Mesenchymal stem cell (in vitro differentiated cells and primary cell): ENCODE measurements around the gene PON3.

Experiments
- DNase-seq: peaks from one replicate; pipeline ENCODE4 v3.0.0-alpha.2; 2013
- H2AFZ ChIP-seq: one replicate; pipeline ENCODE4 v1.6.1; 2013; ENCODE audit warnings: low read depth, mild to moderate bottlenecking, control low read depth, inconsistent platforms, low read length, moderate library complexity
- H2AK5ac ChIP-seq: 2 replicates; pipeline ENCODE4 v1.6.1; 2013; ENCODE audit warnings: low read length, moderate library complexity, mild to moderate bottlenecking, inconsistent platforms; ENCODE audit not compliant: severe bottlenecking
- H2BK120ac ChIP-seq: one replicate; pipeline ENCODE4 v1.6.1; 2013; ENCODE audit warnings: low read depth, mild to moderate bottlenecking, inconsistent platforms, low read length, moderate library complexity
- H2BK12ac ChIP-seq, 2 experiments: one replicate each; pipeline ENCODE4 v1.6.1; 2013; ENCODE audit warnings: inconsistent platforms in 2 of 2, low read length in 2 of 2, mild to moderate bottlenecking in 2 of 2, moderate library complexity in 2 of 2, control low read depth in 1 of 2
- H2BK15ac ChIP-seq: one replicate; pipeline ENCODE4 v1.6.1; 2013; ENCODE audit warnings: mild to moderate bottlenecking, low read depth, inconsistent platforms; ENCODE audit not compliant: poor library complexity, severe bottlenecking
- H2BK5ac ChIP-seq: 2 replicates; pipeline ENCODE4 v1.6.1; 2013; ENCODE audit warnings: low read depth, mild to moderate bottlenecking, low read length, control low read depth, inconsistent platforms; ENCODE audit not compliant: poor library complexity, severe bottlenecking
- H3K14ac ChIP-seq, 2 experiments: one replicate each; pipeline ENCODE4 v1.6.1; 2013; ENCODE audit warnings: inconsistent platforms in 2 of 2, low read length in 2 of 2, control low read depth in 1 of 2, mild to moderate bottlenecking in 1 of 2, moderate library complexity in 1 of 2
- H3K18ac ChIP-seq, 2 experiments: one replicate each; pipeline ENCODE4 v1.6.1; 2013; ENCODE audit warnings: inconsistent platforms in 2 of 2, low read length in 2 of 2, control low read depth in 1 of 2, low read depth in 1 of 2, mild to moderate bottlenecking in 1 of 2
- H3K23ac ChIP-seq, 2 experiments: one replicate each; pipeline ENCODE4 v1.6.1; 2013; ENCODE audit warnings: inconsistent platforms in 2 of 2, low read length in 2 of 2, mild to moderate bottlenecking in 2 of 2, moderate library complexity in 2 of 2, control low read depth in 1 of 2
- H3K27ac ChIP-seq: 2 replicates; pipeline ENCODE4 v1.5.1; 2013; ENCODE audit warnings: mild to moderate bottlenecking, moderate library complexity, low read length, control low read depth, inconsistent platforms; ENCODE audit not compliant: poor library complexity, severe bottlenecking
- H3K27me3 ChIP-seq, 2 experiments: 2 replicates each; pipeline versions ENCODE4 v1.6.1 to v1.7.0; 2013; ENCODE audit warnings: low read length in 2 of 2, mild to moderate bottlenecking in 2 of 2, moderate library complexity in 2 of 2, control low read depth in 1 of 2, inconsistent platforms in 1 of 2; ENCODE audit not compliant: control insufficient read depth in 1 of 2, insufficient read depth in 1 of 2
- H3K36me3 ChIP-seq, 2 experiments: 2 replicates each; pipeline versions ENCODE4 v1.6.1 to v1.7.0; 2013; ENCODE audit warnings: low read length in 2 of 2, control low read depth in 1 of 2, inconsistent platforms in 1 of 2, low read depth in 1 of 2, mild to moderate bottlenecking in 1 of 2; ENCODE audit not compliant: insufficient read depth in 2 of 2, control insufficient read depth in 1 of 2
- H3K4ac ChIP-seq, 2 experiments: one replicate each; pipeline ENCODE4 v1.6.1; 2013; ENCODE audit warnings: inconsistent platforms in 2 of 2, low read length in 2 of 2, mild to moderate bottlenecking in 2 of 2, moderate library complexity in 2 of 2, control low read depth in 1 of 2, low read depth in 1 of 2
- H3K4me1 ChIP-seq: 2 replicates; pipeline ENCODE4 v1.6.1; 2013; ENCODE audit warnings: low read depth, low read length, control low read depth; ENCODE audit not compliant: control insufficient read depth, insufficient read depth
- H3K4me2 ChIP-seq: 2 replicates; pipeline ENCODE4 v1.6.1; 2013; ENCODE audit warnings: low read length, mild to moderate bottlenecking, inconsistent platforms; ENCODE audit not compliant: poor library complexity, severe bottlenecking
- H3K4me3 ChIP-seq, 2 experiments: 2 replicates each; pipeline versions ENCODE4 v1.5.1 to v1.7.0; 2013; ENCODE audit warnings: low read length in 2 of 2, mild to moderate bottlenecking in 2 of 2, control low read depth in 1 of 2, low read depth in 1 of 2; ENCODE audit not compliant: insufficient read depth in 1 of 2
- H3K79me1 ChIP-seq: replicated peaks from 2 replicates; pipeline ENCODE4 v1.6.1; 2013; ENCODE audit warnings: mild to moderate bottlenecking, control low read depth, low read length, inconsistent platforms; ENCODE audit not compliant: poor library complexity, severe bottlenecking
- H3K9ac ChIP-seq: 2 replicates; pipeline ENCODE4 v1.7.0; 2013; ENCODE audit warnings: mild to moderate bottlenecking, low read length, moderate library complexity
- H3K9me3 ChIP-seq: 2 replicates; pipeline ENCODE4 v1.7.0; 2013; ENCODE audit warnings: mild to moderate bottlenecking, low read length; ENCODE audit not compliant: control insufficient read depth
- H4K8ac ChIP-seq: one replicate; pipeline ENCODE4 v1.6.1; 2013; ENCODE audit warnings: inconsistent platforms, mild to moderate bottlenecking, low read length, moderate library complexity
- H4K91ac ChIP-seq: one replicate; pipeline ENCODE4 v1.6.1; 2013; ENCODE audit warnings: mild to moderate bottlenecking, low read length, inconsistent platforms
- WGBS: methylation state at CpG from one replicate; pipeline ENCODE4 v1.1.7; 2013; ENCODE audit warnings: mixed read lengths; 5-methylcytosine and 5-hydroxymethylcytosine counted together

Gene PON3

GRCh38 chr7:95322396-95322795 is 73.8 kb downstream of the PON3 start:
- no peak overlapping the region for H2BK120ac ChIP-seq
- no peak overlapping the region for H2BK15ac ChIP-seq
- H3K27me3 ChIP-seq, result peaks cover 0 to 18% of the 10 kb centered on the region in 2 experiments
- no peak overlapping the region for H2BK12ac ChIP-seq
- no peak overlapping the region for H3K9ac ChIP-seq
- no peak overlapping the region for H3K27ac ChIP-seq
- H3K4me3 ChIP-seq, result no peak overlapping the region
- DNase-seq, result no peak
- no peak overlapping the region for H4K91ac ChIP-seq
- no peaks in the 10 kb centered on the region for H3K36me3 ChIP-seq
- H3K4me2 ChIP-seq, result no peak overlapping the region
- peaks cover 4% of the 10 kb centered on the region for H3K9me3 ChIP-seq
- no peaks in the 10 kb centered on the region for H3K79me1 ChIP-seq
- H2BK5ac ChIP-seq, result no peak overlapping the region
- 83% methylated on average over 7 of the region's 8 CpGs for WGBS
- H3K4me1 ChIP-seq, result peaks cover 4% of the 10 kb centered on the region
- H3K18ac ChIP-seq, result no peak overlapping the region
- H3K4ac ChIP-seq, result no peak overlapping the region
- no peak overlapping the region for H3K14ac ChIP-seq
- H3K23ac ChIP-seq, result no peak overlapping the region
- H4K8ac ChIP-seq, result no peak overlapping the region
- H2AFZ ChIP-seq, result no peak overlapping the region
- H2AK5ac ChIP-seq, result no peak overlapping the region

DNA sequence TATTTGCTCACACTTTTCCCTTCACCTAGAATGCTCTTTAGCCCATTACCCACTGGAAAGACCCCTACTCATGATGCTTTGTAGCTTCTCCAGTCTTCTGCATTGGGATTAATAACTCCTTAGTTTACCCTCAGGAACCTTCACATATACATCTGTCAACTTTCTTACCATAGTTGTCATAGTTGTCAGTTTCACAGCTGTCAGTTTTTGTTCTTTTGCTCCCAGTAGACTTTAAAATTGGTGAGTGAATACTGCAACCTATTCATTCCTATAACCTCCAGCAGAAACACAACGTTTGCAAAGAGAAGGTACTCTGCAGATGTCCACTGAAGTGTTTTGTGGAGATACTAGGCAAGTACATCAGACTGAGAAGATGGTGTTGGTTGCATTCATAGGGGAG is 74.5 kb downstream of the PON3 start:
- H3K18ac ChIP-seq, result no peak overlapping the region

GRCh38 chr7:95320651-95321050 is 75.5 kb downstream of the PON3 start:
- H4K91ac ChIP-seq, result no peak overlapping the region
- no peak overlapping the region for H3K4me2 ChIP-seq
- H3K18ac ChIP-seq, result no peak overlapping the region
- peaks cover 0 to 18% of the 10 kb centered on the region in 2 experiments for H3K27me3 ChIP-seq
- no peaks in the 10 kb centered on the region for H3K79me1 ChIP-seq
- no peak overlapping the region for H4K8ac ChIP-seq
- peaks cover 4% of the 10 kb centered on the region for H3K4me1 ChIP-seq
- H3K14ac ChIP-seq, result no peak overlapping the region
- no peak for DNase-seq
- WGBS, result 91% methylated on average over 1 of the region's 1 CpG
- no peak overlapping the region for H2AK5ac ChIP-seq
- no peak overlapping the region for H3K27ac ChIP-seq
- H3K23ac ChIP-seq, result no peak overlapping the region
- no peak overlapping the region for H2BK12ac ChIP-seq
- no peak overlapping the region for H2BK120ac ChIP-seq
- no peak overlapping the region for H3K4me3 ChIP-seq
- no peak overlapping the region for H3K4ac ChIP-seq
- no peaks in the 10 kb centered on the region for H3K9me3 ChIP-seq
- H3K36me3 ChIP-seq, result no peaks in the 10 kb centered on the region
- H2AFZ ChIP-seq, result no peak overlapping the region
- no peak overlapping the region for H2BK15ac ChIP-seq
- no peak overlapping the region for H3K9ac ChIP-seq
- H2BK5ac ChIP-seq, result no peak overlapping the region

More for the DNA sequence above, 74.5 kb downstream of the PON3 start:
- 100% methylated on average over 1 of the region's 1 CpG for WGBS
- Histone ChIP-seq H3K4ac (no peak overlapping the region), H3K4me1 (peaks cover 4% of the 10 kb centered on the region), H4K8ac (no peak overlapping the region), H2BK120ac (no peak overlapping the region), H2AFZ (no peak overlapping the region), H3K23ac (no peak overlapping the region), H3K27ac (no peak overlapping the region), H2BK15ac (no peak overlapping the region), H4K91ac (no peak overlapping the region), H3K14ac (no peak overlapping the region), H3K4me2 (no peak overlapping the region), H2BK5ac (no peak overlapping the region), H2AK5ac (no peak overlapping the region), H3K4me3 (no peak overlapping the region), H3K36me3 (no peaks in the 10 kb centered on the region), H2BK12ac (no peak overlapping the region), H3K79me1 (no peaks in the 10 kb centered on the region), H3K9me3 (peaks cover 4% of the 10 kb centered on the region), H3K27me3 (peaks cover 0 to 18% of the 10 kb centered on the region in 2 experiments), H3K9ac (no peak overlapping the region)
- DNase-seq, result no peak

GRCh38 chr7:95319570-95319969 is 76.6 kb downstream of the PON3 start:
- no peaks in the 10 kb centered on the region for H3K9me3 ChIP-seq
- no peak for DNase-seq
- no peak overlapping the region for H3K4me3 ChIP-seq
- H3K27ac ChIP-seq, result no peak overlapping the region
- no peak overlapping the region for H3K4me2 ChIP-seq
- no peaks in the 10 kb centered on the region for H3K36me3 ChIP-seq
- H2BK120ac ChIP-seq, result no peak overlapping the region
- H3K14ac ChIP-seq, result no peak overlapping the region
- no peak overlapping the region for H4K8ac ChIP-seq
- H2BK15ac ChIP-seq, result no peak overlapping the region
- no peak overlapping the region for H3K18ac ChIP-seq
- H2AK5ac ChIP-seq, result no peak overlapping the region
- H3K79me1 ChIP-seq, result no peaks in the 10 kb centered on the region
- H4K91ac ChIP-seq, result no peak overlapping the region
- H2AFZ ChIP-seq, result no peak overlapping the region
- no CpG with 5 or more reads among the region's 1 CpG for WGBS
- H3K27me3 ChIP-seq, result peaks cover 0 to 9% of the 10 kb centered on the region in 2 experiments
- peaks cover 4% of the 10 kb centered on the region for H3K4me1 ChIP-seq
- H3K9ac ChIP-seq, result no peak overlapping the region
- H2BK12ac ChIP-seq, result no peak overlapping the region
- no peak overlapping the region for H2BK5ac ChIP-seq
- no peak overlapping the region for H3K23ac ChIP-seq
- no peak overlapping the region for H3K4ac ChIP-seq
